HG02943 (cell line): ENCODE results near the gene SCYL3.
"Not testable (repeated sequence)": the region's sequence is repeated elsewhere in the genome, so short reads cannot be mapped to it uniquely, and the experiment has no call there.

ENCODE experiments used
- ATAC-seq: cut with Tn5 transposase; IDR thresholded peaks from one replicate; pipeline ENCODE4 v1.9.1; 2021; ENCODE audit warnings: mild to moderate bottlenecking, low read depth, moderate library complexity; ENCODE audit not compliant: unreplicated experiment

The SCYL3 gene

GRCh38 chr1:169829671-169830070, 64.0 kb downstream of the SCYL3 start:
- no peak for ATAC-seq

- no peak for ATAC-seq
Observed at GRCh38 chr1:169824153-169824552, 69.5 kb downstream of the SCYL3 start.

GRCh38 chr1:169821500-169821899, 72.2 kb downstream of the SCYL3 start:
- no peak for ATAC-seq

- ATAC-seq: no peak
Observed at GRCh38 chr1:169816617-169817016, 77.1 kb downstream of the SCYL3 start.

GRCh38 chr1:169814265-169814664, 79.4 kb downstream of the SCYL3 start:
- ATAC-seq: no peak

- ATAC-seq: no peak
Observed at GRCh38 chr1:169812131-169812530, 81.6 kb downstream of the SCYL3 start.

- not testable (repeated sequence) for ATAC-seq
Observed at GRCh38 chr1:169811418-169812035, 82.2 kb downstream of the SCYL3 start.

- ATAC-seq: no peak
Observed at GRCh38 chr1:169809370-169810095, 84.2 kb downstream of the SCYL3 start.

GRCh38 chr1:169804941-169805340, 88.8 kb downstream of the SCYL3 start:
- ATAC-seq: no peak

GRCh38 chr1:169802888-169803287, 90.8 kb downstream of the SCYL3 start:
- ATAC-seq: no peak
